OCI-LY7 (cell line): ENCODE data around the gene GNAO1. TPM values are rescaled to one million over a fixed set of nuclear protein-coding genes. Genes with fewer than 3 reads are reported as not detected.

Experiments
- BruUV-seq: library from RNA; stranded (reverse); fragments of 400-500 nt; replicated peaks from 2 replicates; lab custom pipeline; 2021; lab: Mats Ljungman, UMichigan
- CTCF ChIA-PET: fragments of 300-600 bp; sonication (Branson Sonifier 250); formaldehyde crosslinking; loops from one replicate; lab custom pipeline; 2022; ENCODE audit warnings: antibody characterized with exemption; ENCODE audit not compliant: unreplicated experiment; lab: Charles Lee
- POLR2A ChIA-PET: fragments of 300-600 bp; sonication (Branson Sonifier 250); formaldehyde crosslinking; loops from one replicate; lab custom pipeline; 2022; ENCODE audit warnings: antibody characterized with exemption; lab: Charles Lee
- DNase-seq: peaks from one replicate; pipeline ENCODE4 v3.0.0-alpha.2; 2015; ENCODE audit warnings: low spot score
- H2AFZ ChIP-seq: fragments of 200-600 bp; sonication (generic), shearing (Covaris generic); 2 replicates; pipeline ENCODE4 v1.6.1; 2014; ENCODE audit warnings: mild to moderate bottlenecking, antibody characterized with exemption, low read length, moderate library complexity
- H3K27ac ChIP-seq: fragments of 200-600 bp; sonication (generic); 2 replicates; pipeline ENCODE4 v1.5.1; 2014; ENCODE audit warnings: mixed run types, low read depth, mild to moderate bottlenecking, moderate library complexity, low read length, inconsistent platforms; ENCODE audit not compliant: poor library complexity, severe bottlenecking
- H3K36me3 ChIP-seq: fragments of 200-600 bp; sonication (generic); 2 replicates; pipeline ENCODE4 v1.6.1; 2014; ENCODE audit warnings: mild to moderate bottlenecking, antibody characterized with exemption, low read length, moderate library complexity, mixed read lengths; ENCODE audit not compliant: insufficient read depth
- H3K4me1 ChIP-seq: fragments of 200-600 bp; sonication (generic); 2 replicates; pipeline ENCODE4 v1.5.1; 2014; ENCODE audit warnings: mild to moderate bottlenecking, low read length; ENCODE audit not compliant: insufficient read depth, poor library complexity, severe bottlenecking
- H3K4me2 ChIP-seq: fragments of 200-600 bp; sonication (generic); 2 replicates; pipeline ENCODE4 v1.6.1; 2014; ENCODE audit warnings: mild to moderate bottlenecking, low read length
- H3K4me3 ChIP-seq: fragments of 200-600 bp; sonication (generic); 2 replicates; pipeline ENCODE4 v1.5.1; 2014; ENCODE audit warnings: mild to moderate bottlenecking, low read depth, low read length; ENCODE audit not compliant: poor library complexity, severe bottlenecking
- H3K79me2 ChIP-seq: fragments of 200-600 bp; sonication (generic); 2 replicates; pipeline ENCODE4 v1.6.1; 2016; ENCODE audit warnings: low read depth, mild to moderate bottlenecking, low read length, moderate library complexity, mixed read lengths; ENCODE audit not compliant: insufficient read depth
- H3K9me2 ChIP-seq: fragments of 200-600 bp; sonication (generic); 2 replicates; pipeline ENCODE4 v1.6.1; 2016; ENCODE audit warnings: mild to moderate bottlenecking, low read length, mixed read lengths; ENCODE audit not compliant: insufficient read depth
- H3K9me3 ChIP-seq: fragments of 200-600 bp; sonication (generic); 2 replicates; pipeline ENCODE4 v1.6.1; 2014; ENCODE audit warnings: mild to moderate bottlenecking, mixed run types, low read length, mixed read lengths
- H4K20me1 ChIP-seq: fragments of 200-600 bp; sonication (generic); 2 replicates; pipeline ENCODE4 v1.6.1; 2014; ENCODE audit warnings: mild to moderate bottlenecking, antibody characterized with exemption, low read length, moderate library complexity, mixed read lengths; ENCODE audit not compliant: insufficient read depth
- EZH2phosphoT487 ChIP-seq: fragments of 200-600 bp; sonication (generic); IDR thresholded peaks from 2 replicates; pipeline ENCODE4 v1.6.1; 2018; ENCODE audit warnings: low read depth, borderline replicate concordance, mild to moderate bottlenecking, mixed run types, antibody characterized with exemption, low read length, moderate library complexity, mixed read lengths
- intact Hi-C: fragments of 100-400 bp; cut with micrococcal nuclease; formaldehyde crosslinking; loops from one replicate; pipeline ENCODE4 v1.10.0; 2022; ENCODE audit not compliant: unreplicated experiment
- total RNA-seq, 2 experiments: library from RNA; depleted of rRNA in 1 of 2; stranded (reverse); fragments of >200 nt in 1 of 2; shearing (Covaris generic) in 1 of 2; gene quantifications; 2 replicates each; pipeline ENCODE4 v1.2.3, GENCODE V29; 2014 to 2022
- TF ChIP-seq, protein P1 (sequence below): fragments of 200-600 bp; sonication (generic); conservative IDR thresholded peaks from 2 replicates; pipeline ENCODE4 v1.5.1; 2014; ENCODE audit warnings: mild to moderate bottlenecking, antibody characterized with exemption, low read length, moderate library complexity, mixed read lengths

GNAO1 gene
- total RNA-seq, 2 experiments from 2014 or later = not detected

DNA sequence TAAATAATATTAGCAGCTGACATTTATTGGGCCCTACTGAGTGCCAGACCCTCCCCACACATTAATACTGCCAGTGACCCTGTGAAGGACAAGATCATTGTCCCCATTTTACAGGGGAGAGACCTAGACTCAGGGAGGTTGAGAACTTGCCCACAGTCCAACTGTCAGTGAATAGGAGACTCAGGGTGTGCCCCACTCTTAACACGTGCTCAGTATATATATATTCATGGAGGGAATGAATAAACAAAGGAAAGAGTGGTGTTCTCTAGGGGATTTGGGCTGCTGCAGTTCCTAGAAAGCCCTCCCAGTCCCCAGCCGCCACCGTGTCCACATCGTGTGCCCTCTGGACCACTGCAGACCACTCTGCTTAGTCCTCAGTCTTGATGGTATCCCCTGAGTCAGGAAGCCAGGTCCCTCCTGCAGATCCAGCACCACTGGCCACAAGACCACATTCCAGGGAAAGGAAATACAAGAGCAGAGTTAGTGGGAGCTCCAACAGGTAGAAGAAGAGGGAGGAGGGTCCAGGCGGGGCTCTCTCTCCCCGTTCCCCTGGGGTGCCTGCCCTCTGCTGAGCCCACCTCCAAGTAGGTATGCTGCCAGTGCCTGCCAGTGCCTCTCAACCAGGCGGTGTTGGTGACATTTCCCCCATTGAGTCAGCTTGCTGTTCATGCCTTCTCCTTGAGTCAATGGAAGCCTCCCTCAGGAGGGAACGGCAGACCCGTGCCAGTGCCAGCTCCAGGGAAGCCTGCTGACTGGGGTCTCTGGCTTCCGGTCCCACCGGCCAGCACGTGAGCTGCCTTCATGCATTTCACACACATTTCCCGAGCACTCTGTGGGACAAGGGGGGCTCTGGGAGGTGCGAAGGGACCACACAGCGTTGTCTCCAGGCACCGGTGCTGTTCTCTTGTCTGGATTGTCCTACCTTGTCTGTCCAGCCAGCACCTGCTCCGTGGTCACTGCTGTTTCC is 75.6 kb downstream of the GNAO1 start:
- Histone ChIP-seq H3K4me3 (no peak overlapping the region), H3K4me1 (no peaks in the 10 kb centered on the region), H3K9me3 (no peaks in the 10 kb centered on the region), H4K20me1 (no peaks in the 10 kb centered on the region), H3K79me2 (no peaks in the 10 kb centered on the region), H3K27ac (no peak overlapping the region), H3K9me2 (no peaks in the 10 kb centered on the region), H3K4me2 (no peak overlapping the region), H2AFZ (no peak overlapping the region), H3K36me3 (no peaks in the 10 kb centered on the region)
- TF ChIP-seq, protein P1, sequence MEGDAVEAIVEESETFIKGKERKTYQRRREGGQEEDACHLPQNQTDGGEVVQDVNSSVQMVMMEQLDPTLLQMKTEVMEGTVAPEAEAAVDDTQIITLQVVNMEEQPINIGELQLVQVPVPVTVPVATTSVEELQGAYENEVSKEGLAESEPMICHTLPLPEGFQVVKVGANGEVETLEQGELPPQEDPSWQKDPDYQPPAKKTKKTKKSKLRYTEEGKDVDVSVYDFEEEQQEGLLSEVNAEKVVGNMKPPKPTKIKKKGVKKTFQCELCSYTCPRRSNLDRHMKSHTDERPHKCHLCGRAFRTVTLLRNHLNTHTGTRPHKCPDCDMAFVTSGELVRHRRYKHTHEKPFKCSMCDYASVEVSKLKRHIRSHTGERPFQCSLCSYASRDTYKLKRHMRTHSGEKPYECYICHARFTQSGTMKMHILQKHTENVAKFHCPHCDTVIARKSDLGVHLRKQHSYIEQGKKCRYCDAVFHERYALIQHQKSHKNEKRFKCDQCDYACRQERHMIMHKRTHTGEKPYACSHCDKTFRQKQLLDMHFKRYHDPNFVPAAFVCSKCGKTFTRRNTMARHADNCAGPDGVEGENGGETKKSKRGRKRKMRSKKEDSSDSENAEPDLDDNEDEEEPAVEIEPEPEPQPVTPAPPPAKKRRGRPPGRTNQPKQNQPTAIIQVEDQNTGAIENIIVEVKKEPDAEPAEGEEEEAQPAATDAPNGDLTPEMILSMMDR = no peak
- no peak for TF ChIP-seq EZH2phosphoT487
- intact Hi-C loops = no loop called here
- POLR2A ChIA-PET = no interaction called here
- CTCF ChIA-PET = no interaction called here
- DNase-seq = no peak
- no TSS peak for BruUV-seq

DNA sequence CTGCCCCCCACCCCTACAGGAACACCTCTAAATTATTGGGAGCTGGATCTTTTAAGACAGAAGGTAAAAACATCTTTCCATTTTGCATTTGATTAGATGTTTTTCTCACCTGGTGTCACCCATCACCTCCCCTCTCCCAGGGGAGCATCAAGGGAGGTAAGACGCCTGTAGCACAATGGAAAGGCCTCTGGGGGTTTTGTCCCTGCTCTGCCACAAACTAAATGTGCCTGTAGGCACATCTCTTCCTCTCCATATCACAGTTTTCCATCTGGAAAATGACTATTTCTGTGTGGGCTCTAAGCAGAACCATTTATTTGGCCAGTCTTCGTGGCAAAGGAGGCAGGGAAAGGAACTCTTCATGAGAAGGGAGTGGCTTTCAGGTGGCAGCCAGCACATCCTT is 76.6 kb downstream of the GNAO1 start:
- Histone ChIP-seq H3K36me3 (no peaks in the 10 kb centered on the region), H2AFZ (no peak overlapping the region), H3K27ac (no peak overlapping the region), H3K4me3 (no peak overlapping the region), H3K4me1 (no peaks in the 10 kb centered on the region), H3K4me2 (no peak overlapping the region), H3K9me2 (no peaks in the 10 kb centered on the region), H3K9me3 (no peaks in the 10 kb centered on the region), H4K20me1 (no peaks in the 10 kb centered on the region), H3K79me2 (no peaks in the 10 kb centered on the region)
- DNase-seq = no peak
- intact Hi-C loops = no loop called here
- ChIA-PET POLR2A (interaction anchor here (0.6 kb wide), 1 partner anchor 434 kb away, joined by 3 read pairs; no protein-coding TSS in a partner anchor), CTCF (interaction anchor here (0.6 kb wide), 2 partner anchors 43 to 210 kb away, joined by 5 to 6 read pairs; no protein-coding TSS in a partner anchor)
- no TSS peak for BruUV-seq
- TF ChIP-seq EZH2phosphoT487 = no peak
- TF ChIP-seq, protein P1 = no peak

DNA sequence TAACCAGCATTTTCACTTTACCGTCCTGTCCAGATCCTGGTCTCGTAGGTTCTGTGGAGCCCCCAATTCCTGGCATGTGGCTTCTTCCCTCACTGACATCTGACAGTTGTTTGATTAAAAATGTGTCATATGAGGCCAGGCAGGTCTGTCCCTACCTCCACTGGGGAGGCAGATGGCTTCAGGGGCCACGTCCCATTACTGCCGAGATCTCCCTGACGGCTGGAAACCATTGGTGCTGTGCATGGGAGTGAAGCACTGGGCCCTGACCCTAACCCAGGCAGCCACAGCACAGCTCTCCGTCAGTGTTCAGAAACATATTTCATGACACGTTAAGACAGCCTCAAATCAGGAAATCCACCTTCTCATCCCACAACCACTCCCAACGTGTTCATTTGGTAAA is 77.5 kb downstream of the GNAO1 start:
- no peak overlapping the region for H3K4me2 ChIP-seq
- H3K4me1 ChIP-seq = no peaks in the 10 kb centered on the region
- no peak overlapping the region for H3K27ac ChIP-seq
- no peaks in the 10 kb centered on the region for H3K79me2 ChIP-seq
- intact Hi-C loops = no loop called here
- POLR2A ChIA-PET = no interaction called here
- no TSS peak for BruUV-seq
- no peaks in the 10 kb centered on the region for H3K36me3 ChIP-seq
- H3K9me2 ChIP-seq = no peaks in the 10 kb centered on the region
- no peak overlapping the region for H3K4me3 ChIP-seq
- H3K9me3 ChIP-seq = no peaks in the 10 kb centered on the region
- no peaks in the 10 kb centered on the region for H4K20me1 ChIP-seq
- CTCF ChIA-PET = no interaction called here
- no peak overlapping the region for H2AFZ ChIP-seq
- TF ChIP-seq, protein P1 = no peak
- no peak for TF ChIP-seq EZH2phosphoT487
- DNase-seq = no peak
